GM21723 (cell line): ENCODE results near the gene MMP23B.
A peak's percentile ranks its signal among the peaks of the same experiment; 100 is the strongest.

Experiments used
- ATAC-seq: cut with Tn5 transposase; IDR thresholded peaks from one replicate; pipeline ENCODE4 v1.9.1; 2021; ENCODE audit warnings: mild to moderate bottlenecking, moderate library complexity; ENCODE audit not compliant: unreplicated experiment

Gene MMP23B

DNA sequence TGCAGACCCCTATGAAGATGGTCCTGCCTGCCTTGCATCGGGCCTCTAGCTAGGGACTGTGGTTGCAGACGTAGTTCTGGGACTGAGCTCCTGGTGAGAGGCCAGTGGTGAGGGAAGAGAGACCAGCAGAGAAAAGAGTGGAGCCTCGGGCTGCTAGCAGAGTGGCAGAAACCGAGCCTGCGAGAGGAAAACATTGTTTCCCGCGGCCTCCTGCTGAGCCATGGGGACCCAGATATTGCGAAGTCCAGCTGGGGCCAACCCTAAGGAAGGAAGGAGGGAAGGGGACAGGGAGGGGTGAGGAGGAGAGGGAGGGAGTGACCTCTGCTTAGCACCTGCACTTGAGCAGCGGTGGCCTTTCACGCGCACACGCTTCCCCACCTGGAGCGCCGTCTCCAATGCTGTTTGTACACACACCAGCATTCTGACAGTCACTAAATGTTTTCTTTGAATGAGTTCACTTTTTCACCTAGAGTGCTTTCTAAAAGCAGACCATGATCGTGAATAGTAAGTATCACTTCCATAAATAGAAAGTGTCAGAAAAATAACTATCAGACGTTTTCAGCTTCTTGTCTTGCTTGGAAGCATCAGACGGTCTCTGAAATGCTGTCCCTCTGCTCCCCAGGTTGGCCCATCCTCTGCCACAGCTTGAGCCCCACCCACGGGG lies 29.5 kb upstream of the MMP23B start:
- no peak for ATAC-seq

DNA sequence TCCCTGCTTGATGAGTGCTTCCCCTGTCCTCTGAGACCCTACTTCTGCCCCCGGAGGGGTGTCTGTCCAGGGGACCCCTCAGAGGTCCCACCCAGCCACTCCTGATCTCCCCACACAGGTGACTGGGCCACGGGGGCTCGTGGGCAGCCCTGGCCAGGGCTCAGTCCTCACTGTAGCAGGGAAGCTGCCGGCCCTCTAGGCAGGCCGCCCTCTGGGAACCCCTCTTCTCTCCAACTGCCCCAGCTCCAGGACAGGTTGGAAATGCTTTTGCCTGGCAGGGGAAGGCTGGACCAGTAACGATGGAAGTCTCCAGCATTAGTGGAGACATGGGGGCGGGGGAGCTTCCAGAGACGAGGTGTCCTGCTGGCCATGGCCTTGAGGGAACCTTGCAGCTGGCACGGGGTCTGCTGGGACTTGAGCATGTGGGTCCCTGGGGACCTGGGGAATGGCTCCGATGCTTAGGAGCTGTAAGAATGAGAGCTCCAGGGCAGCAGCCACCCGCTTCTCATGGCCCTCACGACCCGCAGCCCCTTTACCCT lies 28.9 kb upstream of the MMP23B start:
- no peak for ATAC-seq

DNA sequence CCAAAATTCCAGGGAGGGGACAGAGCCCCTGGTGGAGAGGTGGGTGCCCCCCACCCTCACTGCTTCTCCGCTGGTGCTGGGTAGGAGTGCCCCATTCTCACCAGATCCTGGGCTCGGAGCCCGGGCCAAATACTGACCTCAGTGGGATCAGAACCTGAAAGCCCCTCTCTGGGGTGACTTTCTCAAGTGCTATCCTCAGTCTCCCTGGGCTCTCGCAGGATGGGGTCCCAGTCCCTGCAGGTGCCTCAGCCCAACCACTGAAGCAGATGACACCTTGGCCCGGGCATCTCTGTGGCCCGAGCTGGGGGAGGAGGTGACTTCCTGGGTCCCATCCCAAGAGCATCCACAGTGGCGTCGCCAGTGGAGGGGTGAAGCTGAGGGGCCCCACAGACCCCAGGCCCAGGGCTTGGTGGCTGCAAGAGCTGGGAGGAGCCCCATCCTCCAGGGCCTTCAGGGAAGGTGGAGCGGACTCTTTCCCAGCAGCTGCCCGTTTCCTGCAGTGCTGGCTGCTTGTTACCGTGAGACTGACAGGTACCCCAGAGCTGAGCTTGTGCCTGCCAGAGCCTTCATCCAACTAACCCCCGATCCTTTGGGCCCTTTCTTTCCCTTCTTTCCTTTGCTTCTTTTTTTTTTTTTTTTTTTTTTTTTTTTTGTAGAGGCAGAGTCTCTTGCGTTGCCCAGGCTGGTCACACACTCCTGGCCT lies 28.2 kb upstream of the MMP23B start:
- no peak for ATAC-seq

DNA sequence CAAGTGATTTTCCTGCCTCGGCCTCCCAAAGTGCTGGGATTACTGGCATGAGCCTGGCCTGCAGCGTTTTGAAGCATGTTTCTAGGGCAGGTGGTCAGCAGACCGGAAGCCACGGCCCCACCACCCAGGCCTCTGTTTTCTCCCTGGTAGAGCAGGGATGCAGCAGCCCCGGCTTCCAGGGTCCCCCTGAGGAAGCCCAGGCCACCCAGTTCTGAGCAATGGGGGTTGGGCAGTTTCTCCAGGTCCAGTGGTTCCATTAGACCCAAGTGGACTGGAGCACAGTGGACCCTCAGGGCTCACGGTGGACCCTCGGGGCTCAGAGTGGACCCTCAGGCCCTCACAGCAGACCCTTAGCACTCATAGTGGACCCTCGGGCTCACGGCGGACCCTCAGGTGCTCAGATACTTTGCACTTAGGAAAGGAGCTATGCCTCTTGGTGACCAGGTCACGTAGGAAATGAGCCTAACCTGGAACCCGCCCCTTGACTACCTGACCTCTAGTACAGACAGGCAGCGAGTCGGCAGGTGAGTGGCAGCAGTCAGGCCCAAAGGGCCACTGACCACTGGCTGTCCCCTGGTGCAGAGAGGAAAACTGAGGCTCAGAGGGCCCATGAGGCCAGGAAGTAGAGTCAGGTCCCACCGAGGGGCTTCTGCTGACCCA lies 27.5 kb upstream of the MMP23B start:
- ATAC-seq, result no peak

DNA sequence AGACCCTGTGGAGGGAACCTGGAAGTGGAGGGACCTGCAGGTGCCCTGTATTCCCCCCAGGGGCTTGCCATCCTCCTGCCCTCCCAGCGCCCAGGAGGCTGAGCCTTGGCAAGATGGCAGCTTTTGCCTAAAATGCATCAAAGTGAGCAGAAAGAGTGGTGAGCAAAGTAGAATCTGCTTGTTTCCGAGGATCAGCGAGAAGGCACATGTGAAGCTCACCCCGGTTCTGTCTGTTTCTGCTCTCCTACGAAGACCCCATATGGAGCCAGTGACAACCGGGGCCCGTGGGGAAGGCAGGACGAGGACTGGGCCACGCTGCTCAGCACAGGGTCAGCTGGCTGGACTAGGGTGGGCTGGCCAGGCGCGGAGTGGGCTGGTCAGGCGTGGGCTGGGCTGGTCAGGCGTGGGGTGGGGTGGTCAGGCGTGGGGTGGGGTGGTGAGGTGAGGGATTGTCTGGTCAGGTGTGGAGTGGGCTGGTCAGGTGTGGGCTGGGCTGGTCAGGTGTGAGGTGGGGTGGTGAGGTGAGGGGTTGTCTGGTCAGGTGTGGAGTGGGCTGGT lies 26.9 kb upstream of the MMP23B start:
- ATAC-seq, result no peak

DNA sequence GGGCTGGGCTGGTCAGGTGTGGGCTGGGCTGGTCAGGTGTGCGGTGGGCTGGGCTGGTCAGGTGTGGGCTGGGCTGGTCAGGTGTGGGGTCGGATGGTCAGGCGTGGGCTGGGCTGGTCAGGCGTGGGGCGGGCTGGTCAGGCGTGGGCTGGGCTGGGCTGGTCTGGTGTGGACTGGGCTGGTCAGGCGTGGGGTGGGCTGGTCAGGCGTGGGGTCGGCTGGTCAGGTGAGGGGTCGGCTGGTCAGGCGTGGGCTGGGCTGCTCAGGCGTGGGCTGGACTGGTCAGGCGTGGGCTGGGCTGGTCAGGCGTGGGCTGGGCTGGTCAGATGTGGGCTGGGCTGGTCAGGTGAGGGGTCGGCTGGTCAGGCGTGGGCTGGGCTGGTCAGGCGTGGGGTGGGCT lies 26.2 kb upstream of the MMP23B start:
- no peak for ATAC-seq

DNA sequence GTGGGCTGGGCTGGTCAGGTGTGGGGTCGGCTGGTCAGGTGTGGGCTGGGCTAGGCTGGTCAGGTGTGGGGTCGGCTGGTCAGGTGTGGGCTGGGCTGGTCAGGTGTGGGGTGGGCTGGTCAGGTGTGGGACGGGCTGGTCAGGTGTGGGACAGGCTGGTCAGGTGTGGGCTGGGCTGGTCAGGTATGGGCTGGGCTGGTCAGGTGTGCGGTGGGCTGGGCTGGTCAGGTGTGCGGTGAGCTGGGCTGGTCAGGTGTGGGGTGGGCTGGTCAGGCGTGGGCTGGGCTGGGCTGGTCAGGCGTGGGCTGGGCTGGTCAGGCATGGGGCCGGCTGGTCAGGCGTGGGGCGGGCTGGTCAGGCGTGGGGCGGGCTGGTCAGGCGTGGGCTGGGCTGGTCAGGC lies 25.7 kb upstream of the MMP23B start:
- ATAC-seq, result no peak

DNA sequence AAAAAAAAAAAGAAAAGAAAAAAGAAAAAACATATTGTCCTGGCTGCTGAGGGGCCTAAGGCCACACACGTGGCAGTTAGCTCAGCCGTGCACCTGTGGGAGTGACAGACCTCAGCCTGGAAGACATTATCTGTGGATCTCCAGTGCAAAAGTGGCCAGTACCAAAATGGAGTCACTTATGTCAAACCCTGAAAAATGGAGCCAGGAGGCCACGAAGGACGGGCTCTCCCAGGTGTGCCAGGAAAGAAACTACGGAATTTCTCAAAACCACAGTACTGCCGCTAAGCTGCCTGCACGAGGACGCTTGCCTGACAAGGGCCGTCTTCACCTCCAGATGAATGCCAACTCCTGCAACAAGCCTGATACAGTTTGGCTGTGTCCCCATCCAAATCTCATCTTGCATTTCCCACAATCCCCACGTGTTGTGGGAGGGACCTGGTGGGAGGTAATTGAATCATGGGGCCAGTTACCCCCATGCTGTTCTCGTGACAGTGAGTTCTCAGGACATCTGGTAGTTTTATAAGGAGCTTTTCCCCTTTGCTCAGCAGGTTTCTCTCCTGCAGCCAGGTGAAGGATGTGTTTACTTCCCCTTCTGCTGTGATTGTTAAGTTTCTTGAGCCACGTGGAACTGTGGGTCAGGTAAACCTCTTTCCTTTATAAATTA lies 22.0 kb upstream of the MMP23B start:
- no peak for ATAC-seq

DNA sequence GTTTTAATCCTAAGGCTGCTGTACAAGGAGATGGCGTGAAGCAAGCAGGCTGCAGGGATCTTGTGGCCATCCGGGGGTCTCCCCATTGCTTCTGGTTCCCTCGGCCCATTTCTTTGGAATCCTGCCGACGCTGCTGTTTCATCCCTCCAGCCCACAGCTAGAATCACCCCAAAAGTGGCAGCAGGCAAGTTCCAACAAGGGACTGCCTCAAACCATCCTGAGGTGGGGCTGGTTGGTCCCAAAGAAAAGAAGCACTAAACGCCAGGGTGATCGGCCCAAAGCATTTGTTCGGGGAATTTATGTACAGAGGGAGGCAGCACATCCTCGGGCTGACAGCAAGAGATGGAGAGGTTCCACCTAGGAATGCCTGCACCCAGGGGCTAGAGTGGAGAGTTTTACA lies 21.2 kb upstream of the MMP23B start:
- ATAC-seq, result no peak

DNA sequence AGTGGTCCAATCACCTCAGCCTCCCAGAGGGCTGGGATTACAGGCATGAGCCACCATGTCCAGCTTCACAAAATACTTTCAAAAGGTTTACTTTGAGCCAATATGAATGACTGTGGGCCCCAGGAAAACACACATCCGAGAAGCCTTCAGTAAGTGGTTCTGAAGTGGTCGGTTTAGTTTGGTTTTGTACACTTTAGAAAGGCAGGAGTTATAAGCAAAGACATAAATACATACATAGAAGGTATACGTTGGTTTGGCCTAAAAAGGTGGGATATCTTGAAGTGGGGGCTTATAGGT lies 19.9 kb upstream of the MMP23B start:
- ATAC-seq, result no peak

DNA sequence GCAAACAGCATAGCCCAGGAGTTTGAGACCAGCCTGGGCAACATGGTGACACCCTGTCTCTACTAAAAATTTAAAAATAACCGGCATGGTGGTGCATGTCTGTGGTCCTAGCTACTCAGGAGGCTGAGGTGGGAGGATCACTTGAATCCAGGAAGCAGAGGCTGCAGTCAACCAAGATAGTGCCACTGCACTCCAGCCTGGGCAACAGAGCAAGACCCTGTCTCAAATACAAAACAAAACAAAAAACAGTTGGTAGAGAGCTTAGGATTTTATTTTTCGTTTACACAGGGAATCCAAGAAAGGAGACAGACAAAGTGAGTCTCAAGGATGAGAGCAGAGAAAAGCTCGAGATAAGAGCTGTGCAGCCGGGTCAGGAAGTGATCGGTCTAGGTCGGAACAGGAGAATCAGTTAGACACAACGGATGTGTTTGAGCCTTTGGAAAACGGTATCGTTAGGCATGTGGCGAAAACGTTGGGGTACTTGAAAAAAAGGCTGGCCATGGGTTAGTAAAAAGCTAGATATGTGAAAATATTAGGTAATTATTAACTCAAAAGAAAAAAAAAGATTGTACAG lies 18.4 kb upstream of the MMP23B start:
- no peak for ATAC-seq

DNA sequence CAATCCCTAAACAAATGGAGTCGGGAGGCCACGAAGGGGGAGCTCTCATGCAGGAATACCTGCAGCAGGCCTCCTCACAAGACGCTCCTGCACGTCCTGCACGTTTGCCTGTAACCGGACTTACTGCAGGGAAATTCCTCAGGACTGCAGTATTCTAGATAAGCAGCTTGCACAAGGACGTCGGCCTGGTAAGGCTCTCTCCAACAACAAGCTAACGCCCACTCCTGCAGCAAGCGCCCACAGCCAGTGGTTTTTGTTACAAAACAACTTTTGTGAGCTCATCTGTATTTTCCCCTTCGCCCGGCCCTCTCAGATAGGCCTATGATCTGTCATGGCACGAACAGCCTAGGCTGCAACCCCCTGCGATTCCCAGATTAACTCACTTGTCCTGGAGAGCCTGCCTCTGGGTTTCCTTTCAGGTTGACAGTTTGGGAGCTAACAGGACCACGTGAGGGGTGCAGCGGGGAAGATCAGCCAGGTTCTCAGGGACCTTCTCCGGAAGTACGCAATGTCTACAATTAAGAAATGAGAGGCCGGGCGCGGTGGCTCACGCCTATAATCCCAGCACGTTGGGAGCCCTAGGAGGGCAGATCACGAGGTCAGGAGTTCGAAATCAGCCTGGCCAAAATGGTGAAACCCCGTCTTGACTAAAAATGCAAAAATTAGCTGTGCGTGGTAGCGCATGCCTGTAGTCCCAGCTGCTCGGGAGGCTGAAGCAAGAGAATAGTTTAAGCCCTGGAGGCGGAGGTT lies 17.6 kb upstream of the MMP23B start:
- no peak for ATAC-seq

DNA sequence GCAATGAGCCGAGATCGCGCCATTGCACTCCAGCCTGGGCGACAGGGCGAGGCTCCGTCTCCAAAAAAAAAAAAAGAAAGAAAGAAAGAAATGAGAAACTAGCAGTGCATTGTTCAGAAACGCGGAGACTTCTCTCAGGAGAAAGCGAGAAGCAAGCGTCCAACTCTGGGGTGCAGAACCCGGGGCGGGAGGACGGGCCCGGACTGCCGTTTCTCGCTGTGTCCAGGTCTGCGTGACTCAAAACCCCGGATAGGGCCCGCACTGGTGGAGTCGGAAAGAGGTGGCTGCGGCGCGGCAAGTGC lies 17.1 kb upstream of the MMP23B start:
- no peak for ATAC-seq

DNA sequence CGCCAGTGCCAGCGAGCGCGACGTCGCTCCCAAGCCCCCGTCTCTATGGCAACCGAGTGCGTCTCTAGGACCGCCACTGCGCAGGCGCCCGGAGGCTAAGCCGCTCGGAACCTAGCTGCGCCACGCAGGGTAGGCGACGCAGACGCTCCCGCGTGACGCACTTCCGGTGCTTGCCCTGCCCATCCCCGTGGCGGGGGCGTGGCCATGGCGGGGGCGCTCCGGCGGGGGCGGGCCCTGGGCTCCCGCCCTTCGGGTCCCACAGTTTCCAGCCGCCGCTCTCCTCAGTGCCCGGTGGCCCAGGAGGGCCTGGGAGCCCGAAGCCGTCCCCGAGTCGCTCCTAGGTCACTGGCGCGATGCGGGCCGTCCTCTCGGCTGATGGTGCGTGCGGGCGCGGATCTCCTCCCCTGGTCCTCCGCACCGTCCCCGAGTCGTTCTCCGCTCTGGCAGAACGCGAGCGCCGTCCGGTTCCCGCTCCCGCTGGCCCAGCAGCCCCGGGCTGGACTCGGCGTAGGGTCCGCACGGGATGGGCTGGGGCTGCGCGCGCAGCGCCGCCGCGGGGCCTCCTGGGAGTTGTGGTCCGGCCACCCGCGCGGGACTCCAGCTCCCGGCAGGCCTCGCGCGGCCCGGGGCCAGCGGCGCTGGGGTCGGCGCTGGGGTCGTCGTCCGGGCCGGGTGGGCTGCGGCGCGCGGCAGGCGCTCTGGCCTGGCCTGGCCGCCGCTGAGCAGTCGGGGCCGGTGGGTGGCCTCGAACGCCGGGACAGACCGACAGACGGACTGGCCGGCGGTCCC lies 16.5 kb upstream of the MMP23B start, which contains the start of gene MIB2:
MIB2 (plus strand) TSS at position 245 of the 789 bp plus-strand sequence. CDS start 7,953 bp downstream, outside the sequence.
- ATAC-seq, result peak; percentile 79

DNA sequence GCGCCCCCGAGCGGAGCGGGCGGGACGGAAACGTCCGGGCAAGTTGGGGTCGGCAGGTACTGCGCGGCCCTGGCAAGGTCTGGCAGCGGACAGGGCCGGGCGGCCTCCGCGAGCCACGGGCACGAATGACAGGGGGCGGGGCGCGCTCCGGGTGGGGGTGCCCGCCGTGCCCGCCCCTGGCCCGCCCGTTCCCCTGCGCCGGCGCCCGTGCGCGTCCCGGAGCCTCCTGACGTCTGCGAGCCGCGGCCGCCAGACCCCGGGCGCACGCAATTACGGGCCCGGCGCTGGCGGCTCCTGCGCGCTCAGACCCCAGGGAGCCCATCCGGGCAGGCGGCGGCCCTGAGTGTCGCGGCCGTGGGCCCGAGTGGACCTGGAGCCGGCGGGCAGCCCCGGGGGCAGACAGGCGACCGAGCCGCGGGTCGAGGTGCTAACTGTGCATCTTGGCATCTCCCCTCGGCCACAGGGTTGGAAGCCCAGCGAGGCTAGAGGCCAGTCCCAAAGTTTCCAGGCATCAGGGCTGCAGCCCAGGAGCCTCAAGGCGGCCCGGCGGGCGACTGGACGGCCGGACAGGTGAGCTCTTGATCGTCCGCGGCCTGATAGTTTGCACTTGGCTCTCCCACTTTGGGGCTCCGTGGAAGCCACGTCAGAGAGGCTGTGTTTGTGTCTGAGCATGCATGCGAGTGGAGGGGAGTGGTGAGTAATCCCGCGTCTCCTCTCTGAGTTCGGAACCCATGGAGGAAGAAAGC lies 15.8 kb upstream of the MMP23B start:
- ATAC-seq, result peak; percentile 22

DNA sequence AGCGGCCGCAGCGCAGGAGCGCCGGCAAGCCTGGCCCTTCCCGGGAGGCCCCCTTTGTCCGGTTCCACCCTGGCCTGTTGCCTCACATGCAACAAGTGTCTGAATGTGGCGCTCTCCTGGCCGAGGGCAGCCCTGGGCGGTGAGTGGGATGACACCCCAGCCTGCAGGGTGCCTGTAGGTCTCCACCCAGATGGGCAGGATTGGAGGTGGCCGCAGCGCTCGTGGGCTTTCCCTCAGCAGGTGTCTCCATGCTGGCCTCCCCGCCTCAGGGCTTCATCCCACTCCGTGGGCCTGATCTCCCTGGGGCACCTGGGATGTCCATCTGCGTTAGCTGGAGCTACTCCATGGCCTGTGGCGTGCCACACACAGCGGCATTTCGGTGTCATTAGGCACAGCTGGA lies 15.1 kb upstream of the MMP23B start:
- no peak for ATAC-seq

DNA sequence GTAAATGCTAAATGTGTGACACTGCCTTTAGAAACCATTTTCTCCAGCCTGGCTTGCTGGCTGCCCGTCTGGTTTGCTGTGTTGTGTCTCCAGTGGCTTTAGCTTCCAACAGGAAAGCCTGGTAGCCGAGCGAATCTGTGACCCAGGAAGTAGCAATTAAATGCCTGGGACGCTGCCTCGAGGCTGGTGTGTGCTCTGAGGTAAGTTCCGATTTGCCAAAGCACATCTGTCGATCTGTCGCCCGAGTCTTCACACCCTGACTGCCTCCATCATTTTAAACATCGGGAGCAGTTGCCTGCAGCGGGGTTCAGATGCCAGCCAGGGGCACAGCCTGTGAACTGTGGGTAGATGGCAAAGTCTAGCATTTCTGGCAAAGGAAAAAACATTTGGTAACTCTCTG lies 14.5 kb upstream of the MMP23B start:
- ATAC-seq, result no peak

DNA sequence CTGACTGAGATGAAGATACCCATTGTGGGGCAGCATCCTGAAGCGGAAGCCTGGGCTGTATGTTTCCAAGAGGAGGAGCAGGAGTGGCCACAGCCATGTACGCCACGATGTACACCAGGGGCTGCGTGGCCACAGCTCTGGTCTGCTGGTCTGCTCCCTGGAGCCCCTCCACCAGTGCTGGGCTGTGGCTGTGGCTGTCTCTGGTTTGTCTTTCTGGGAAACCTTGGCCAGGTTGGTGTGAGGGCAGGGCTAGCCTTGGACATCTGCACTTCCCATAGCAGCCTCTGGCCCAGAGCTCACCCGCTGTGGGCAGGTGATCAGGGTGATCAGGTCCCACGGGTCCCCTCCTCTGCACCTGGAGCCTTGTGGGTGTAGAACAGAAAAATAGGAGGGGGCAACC lies 14.0 kb upstream of the MMP23B start:
- no peak for ATAC-seq
